Esophagus muscularis mucosa (tissue), 3 donors: ENCODE measurements around the gene CAMTA1.

Experiments
- POLR2A ChIP-seq: fragments of 450-650 bp; IDR thresholded peaks from one replicate; pipeline ENCODE4 v1.6.1; 2017; ENCODE audit warnings: antibody characterized with exemption, moderate library complexity, mild to moderate bottlenecking, low read depth
- TF ChIP-seq, protein P1 (sequence below), 3 experiments: fragments of 200-600 bp in 2 of 3; fragments of 450-650 bp in 1 of 3; sonication (generic) in 2 of 3; IDR thresholded peaks; one replicate each; pipeline ENCODE4 v1.5.1; 2017 to 2019; ENCODE audit warnings: antibody characterized with exemption in 3 of 3, mild to moderate bottlenecking in 2 of 3, moderate library complexity in 1 of 3

GRCh38 chr1:7261490-7261889, 476.2 kb downstream of the CAMTA1 start:
- TF ChIP-seq, protein P1, sequence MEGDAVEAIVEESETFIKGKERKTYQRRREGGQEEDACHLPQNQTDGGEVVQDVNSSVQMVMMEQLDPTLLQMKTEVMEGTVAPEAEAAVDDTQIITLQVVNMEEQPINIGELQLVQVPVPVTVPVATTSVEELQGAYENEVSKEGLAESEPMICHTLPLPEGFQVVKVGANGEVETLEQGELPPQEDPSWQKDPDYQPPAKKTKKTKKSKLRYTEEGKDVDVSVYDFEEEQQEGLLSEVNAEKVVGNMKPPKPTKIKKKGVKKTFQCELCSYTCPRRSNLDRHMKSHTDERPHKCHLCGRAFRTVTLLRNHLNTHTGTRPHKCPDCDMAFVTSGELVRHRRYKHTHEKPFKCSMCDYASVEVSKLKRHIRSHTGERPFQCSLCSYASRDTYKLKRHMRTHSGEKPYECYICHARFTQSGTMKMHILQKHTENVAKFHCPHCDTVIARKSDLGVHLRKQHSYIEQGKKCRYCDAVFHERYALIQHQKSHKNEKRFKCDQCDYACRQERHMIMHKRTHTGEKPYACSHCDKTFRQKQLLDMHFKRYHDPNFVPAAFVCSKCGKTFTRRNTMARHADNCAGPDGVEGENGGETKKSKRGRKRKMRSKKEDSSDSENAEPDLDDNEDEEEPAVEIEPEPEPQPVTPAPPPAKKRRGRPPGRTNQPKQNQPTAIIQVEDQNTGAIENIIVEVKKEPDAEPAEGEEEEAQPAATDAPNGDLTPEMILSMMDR (IDR thresholded peaks at IDR 0.05): no peak
- TF ChIP-seq POLR2A: no peak
